ENCODE measurements around the gene SNAPC1. TPM values are rescaled to one million over a fixed set of nuclear protein-coding genes. Genes with fewer than 3 reads are reported as not detected.

SNAPC1 gene
- total and polyA plus RNA-seq, 2 of the 13 experiments (the other 11 are each of a cell fraction or from before 2014, with no cell fraction given), result 2.6 to 8.5 TPM

DNA sequence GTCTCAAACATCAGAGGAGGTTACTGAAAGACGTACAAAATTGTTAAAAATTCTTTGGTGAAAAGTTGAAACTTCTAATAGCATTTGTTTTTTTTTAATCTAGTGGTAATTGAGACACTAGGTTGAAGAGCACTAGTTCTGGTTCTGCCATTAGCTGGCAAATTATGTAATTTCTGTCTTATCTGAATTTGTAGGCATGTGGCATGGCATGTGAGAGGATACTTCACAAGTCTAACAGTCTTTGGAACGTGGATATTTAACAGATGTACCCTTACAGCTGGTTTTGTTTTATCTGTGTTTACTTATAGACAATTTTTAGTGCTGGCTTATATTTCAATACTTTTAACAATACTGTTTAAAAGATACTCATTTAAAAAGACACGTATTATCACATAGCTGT, 6.0 kb downstream of the SNAPC1 start:
- Histone ChIP-seq H3K27me3 (ENCODE audit: control insufficient read depth in 1 of 2, insufficient read depth in 2 of 2, low read length in 2 of 2) (no peaks in the 10 kb centered on the region), H3K9me3 (ENCODE audit: low read length) (no peaks in the 10 kb centered on the region), H3K4me2 (ENCODE audit: low read depth, low read length) (no peak overlapping the region), H3K79me2 (ENCODE audit: insufficient read depth, low read length) (peaks cover 16% of the 10 kb centered on the region), H3K4me3 (replicated peaks in 1 of 3; ENCODE audit: insufficient read depth in 1 of 3, low read depth in 2 of 3, low read length in 3 of 3) (no peak overlapping the region), H4K20me1 (ENCODE audit: insufficient read depth, low read length) (no peaks in the 10 kb centered on the region), H3K27ac (ENCODE audit: extremely low read length, insufficient read depth, low read length) (no peak overlapping the region), H3K4me1 (ENCODE audit: insufficient read depth, low read length) (peaks cover 27% of the 10 kb centered on the region), H3K9ac (ENCODE audit: insufficient read depth, low read depth, low read length) (no peak overlapping the region), H2AFZ (ENCODE audit: low read length) (no peak overlapping the region), H3K36me3 (replicated peaks in 1 of 2; ENCODE audit: control insufficient read depth in 1 of 2, insufficient read depth in 2 of 2, low read length in 2 of 2) (peaks cover 5 to 31% of the 10 kb centered on the region in 2 experiments)
- FAIRE-seq, result no peak
- ChIA-PET POLR2A (no interaction called here), CTCF (ENCODE audit: low intra/inter-chr PET ratio, low total read pairs) (no interaction called here)
- no TSS peak for BruUV-seq (replicated peaks)
- in situ Hi-C loops (cut with HindIII; ENCODE audit: extremely low pct_ligation_motif_present, low pct_unique_long_range_greater_than_20kb), result no loop called here
- TF ChIP-seq SAP130 (CRISPR knock-in tag; IDR thresholded peaks at IDR 0.05; ENCODE audit: low read depth), result no peak
- no peak for ATAC-seq
- DNase-seq (ENCODE audit: low spot score), result no peak
- 64% methylated on average over 3 of the region's 3 CpGs for whole genome bisulfite sequencing (ENCODE audit: low lambda C conversion rate)
- intact Hi-C loops (cut with micrococcal nuclease; ENCODE audit: unreplicated experiment), result no loop called here

DNA sequence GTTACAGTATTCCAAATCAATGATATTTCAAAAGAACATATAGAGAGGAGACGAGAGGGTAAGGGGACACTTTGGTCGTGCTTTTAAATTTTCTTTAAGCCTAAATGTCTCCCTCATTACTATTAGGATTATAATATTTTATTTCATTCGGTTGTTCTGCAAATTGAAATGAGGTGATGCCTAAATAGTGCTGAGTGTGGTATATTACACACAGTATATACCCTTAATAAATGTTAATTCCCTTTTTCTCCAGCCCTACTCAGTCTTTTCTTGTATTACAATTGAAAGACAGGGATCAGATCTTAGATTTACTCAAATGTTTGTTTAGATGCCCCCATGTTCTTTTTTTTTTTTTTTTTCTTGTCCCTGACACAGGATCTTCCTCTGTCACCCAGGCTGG, 7.7 kb downstream of the SNAPC1 start:
- TF ChIP-seq, protein P1, sequence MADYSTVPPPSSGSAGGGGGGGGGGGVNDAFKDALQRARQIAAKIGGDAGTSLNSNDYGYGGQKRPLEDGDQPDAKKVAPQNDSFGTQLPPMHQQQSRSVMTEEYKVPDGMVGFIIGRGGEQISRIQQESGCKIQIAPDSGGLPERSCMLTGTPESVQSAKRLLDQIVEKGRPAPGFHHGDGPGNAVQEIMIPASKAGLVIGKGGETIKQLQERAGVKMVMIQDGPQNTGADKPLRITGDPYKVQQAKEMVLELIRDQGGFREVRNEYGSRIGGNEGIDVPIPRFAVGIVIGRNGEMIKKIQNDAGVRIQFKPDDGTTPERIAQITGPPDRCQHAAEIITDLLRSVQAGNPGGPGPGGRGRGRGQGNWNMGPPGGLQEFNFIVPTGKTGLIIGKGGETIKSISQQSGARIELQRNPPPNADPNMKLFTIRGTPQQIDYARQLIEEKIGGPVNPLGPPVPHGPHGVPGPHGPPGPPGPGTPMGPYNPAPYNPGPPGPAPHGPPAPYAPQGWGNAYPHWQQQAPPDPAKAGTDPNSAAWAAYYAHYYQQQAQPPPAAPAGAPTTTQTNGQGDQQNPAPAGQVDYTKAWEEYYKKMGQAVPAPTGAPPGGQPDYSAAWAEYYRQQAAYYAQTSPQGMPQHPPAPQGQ (CRISPR knock-in tag; IDR thresholded peaks at IDR 0.05; ENCODE audit: borderline replicate concordance), result no peak
- TF ChIP-seq MAFK (conservative IDR thresholded peaks at IDR 0.05 in 1 of 2, IDR thresholded peaks at IDR 0.05 in 1 of 2; ENCODE audit: low read length in 2 of 2) (peak; percentile 37 to 72; a peak in 3 of 4 replicates), MAFF (IDR thresholded peaks at IDR 0.05; ENCODE audit: low read depth, low read length) (0 out of 2 replicates have a peak, but pooled peaks have one; percentile 31)
- H4K20me1 ChIP-seq (ENCODE audit: insufficient read depth, low read length), result no peaks in the 10 kb centered on the region
- no peak overlapping the region for H3K4me2 ChIP-seq (ENCODE audit: low read depth, low read length)
- no peaks in the 10 kb centered on the region for H3K27me3 ChIP-seq (ENCODE audit: control insufficient read depth in 1 of 2, insufficient read depth in 2 of 2, low read length in 2 of 2)
- H3K79me2 ChIP-seq (ENCODE audit: insufficient read depth, low read length), result peaks cover 11% of the 10 kb centered on the region
- no peak overlapping the region for H3K4me3 ChIP-seq (replicated peaks in 1 of 3; ENCODE audit: insufficient read depth in 1 of 3, low read depth in 2 of 3, low read length in 3 of 3)
- no peak overlapping the region for H2AFZ ChIP-seq (ENCODE audit: low read length)
- DNase-seq (ENCODE audit: low spot score) (no peak), ATAC-seq (no peak), FAIRE-seq (no peak)
- H3K9me3 ChIP-seq (ENCODE audit: low read length), result no peaks in the 10 kb centered on the region
- no peak overlapping the region for H3K9ac ChIP-seq (ENCODE audit: insufficient read depth, low read depth, low read length)
- H3K36me3 ChIP-seq (replicated peaks in 1 of 2; ENCODE audit: control insufficient read depth in 1 of 2, insufficient read depth in 2 of 2, low read length in 2 of 2), result peaks cover 7 to 39% of the 10 kb centered on the region in 2 experiments
- in situ Hi-C loops (cut with HindIII; ENCODE audit: extremely low pct_ligation_motif_present, low pct_unique_long_range_greater_than_20kb) (no loop called here), intact Hi-C loops (cut with micrococcal nuclease; ENCODE audit: unreplicated experiment) (no loop called here)
- H3K27ac ChIP-seq (ENCODE audit: extremely low read length, insufficient read depth, low read length), result no peak overlapping the region
- ChIA-PET POLR2A (no interaction called here), CTCF (ENCODE audit: low intra/inter-chr PET ratio, low total read pairs) (no interaction called here)
- H3K4me1 ChIP-seq (ENCODE audit: insufficient read depth, low read length), result peaks cover 11% of the 10 kb centered on the region
- 91% methylated on average over 3 of the region's 3 CpGs for WGBS (ENCODE audit: low lambda C conversion rate)
- BruUV-seq (replicated peaks), result no TSS peak
